Left ventricle myocardium inferior (tissue), 1 donor: Measurements from ENCODE around the gene KCNT1. TPM values are rescaled to one million over a fixed set of nuclear protein-coding genes. Genes with fewer than 3 reads are reported as not detected.

ENCODE experiments used
- DNase-seq: peaks from one replicate; pipeline ENCODE4 v3.0.0-alpha.2; 2020
- H3K27ac ChIP-seq: fragments of 200-600 bp; replicated peaks from 2 replicates; pipeline ENCODE4 v1.8.0; 2021
- H3K27me3 ChIP-seq: fragments of 200-600 bp; 2 replicates; pipeline ENCODE4 v1.8.0; 2021; ENCODE audit warnings: low read depth
- H3K36me3 ChIP-seq: fragments of 200-600 bp; 2 replicates; pipeline ENCODE4 v1.8.0; 2021
- H3K4me1 ChIP-seq: fragments of 200-600 bp; 2 replicates; pipeline ENCODE4 v1.8.0; 2021
- H3K4me3 ChIP-seq: fragments of 200-600 bp; 2 replicates; pipeline ENCODE4 v1.8.0; 2021; ENCODE audit warnings: mild to moderate bottlenecking, moderate library complexity
- H3K9me3 ChIP-seq: fragments of 200-600 bp; replicated peaks from 2 replicates; pipeline ENCODE4 v1.8.0; 2021
- intact Hi-C: fragments of 100-400 bp; cut with micrococcal nuclease; formaldehyde crosslinking; loops from one replicate; pipeline ENCODE4 v1.11.0; 2022
- total RNA-seq: library from RNA; stranded (reverse); fragmentation: NEBNext Ultra II Directional; extraction: Animal tissue kit (Norgen Biotek cat#: 25700); gene quantifications from one replicate; pipeline ENCODE4 v1.2.1, GENCODE V29; 2021
- TF ChIP-seq, protein P1 (sequence below): fragments of 200-600 bp; IDR thresholded peaks from 2 replicates; pipeline ENCODE4 v1.8.0; 2021; ENCODE audit warnings: antibody characterized with exemption, mild to moderate bottlenecking, borderline replicate concordance
- donor health status: DM: no; HTN: yes; CAD: no; lungs with severe emphysema.

KCNT1 gene
- total RNA-seq, 1 donor from 2014 or later, result 3.3 TPM

DNA sequence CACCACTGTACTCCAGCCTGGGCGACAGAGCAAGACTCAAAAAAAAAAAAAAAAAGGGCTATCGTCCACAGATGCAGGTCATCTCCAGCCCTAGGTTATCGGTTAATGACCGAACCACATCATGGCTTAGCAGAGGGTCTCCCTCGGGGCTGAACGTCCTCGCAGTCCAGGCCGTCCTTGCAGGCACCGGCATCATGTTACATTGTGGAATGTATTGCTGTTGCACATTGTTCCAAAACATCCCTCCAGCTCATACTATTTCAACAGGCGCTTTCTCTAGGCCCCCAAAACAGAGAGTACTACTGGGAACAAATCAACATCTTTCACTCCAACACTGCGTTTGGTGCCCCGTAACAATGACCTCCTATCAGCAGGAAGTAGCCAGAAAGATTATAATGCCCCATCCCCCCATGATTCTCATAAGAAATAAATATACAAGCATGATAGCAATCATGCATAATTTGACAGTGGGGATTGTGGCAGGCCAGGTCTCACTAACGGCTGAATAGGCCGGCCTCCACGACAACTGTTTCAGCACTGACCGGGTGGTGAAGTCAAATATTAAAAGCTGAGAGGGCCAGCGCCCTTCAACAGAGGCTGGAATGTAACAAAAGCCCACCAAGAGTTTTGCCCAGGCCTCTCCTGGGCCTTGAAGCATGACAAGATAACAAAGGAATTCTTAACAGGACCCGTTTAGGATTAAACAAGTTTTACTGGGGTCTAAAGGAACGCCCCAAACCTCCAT is 40.0 kb upstream of the KCNT1 start:
- H3K4me3 ChIP-seq, result no peak overlapping the region

DNA sequence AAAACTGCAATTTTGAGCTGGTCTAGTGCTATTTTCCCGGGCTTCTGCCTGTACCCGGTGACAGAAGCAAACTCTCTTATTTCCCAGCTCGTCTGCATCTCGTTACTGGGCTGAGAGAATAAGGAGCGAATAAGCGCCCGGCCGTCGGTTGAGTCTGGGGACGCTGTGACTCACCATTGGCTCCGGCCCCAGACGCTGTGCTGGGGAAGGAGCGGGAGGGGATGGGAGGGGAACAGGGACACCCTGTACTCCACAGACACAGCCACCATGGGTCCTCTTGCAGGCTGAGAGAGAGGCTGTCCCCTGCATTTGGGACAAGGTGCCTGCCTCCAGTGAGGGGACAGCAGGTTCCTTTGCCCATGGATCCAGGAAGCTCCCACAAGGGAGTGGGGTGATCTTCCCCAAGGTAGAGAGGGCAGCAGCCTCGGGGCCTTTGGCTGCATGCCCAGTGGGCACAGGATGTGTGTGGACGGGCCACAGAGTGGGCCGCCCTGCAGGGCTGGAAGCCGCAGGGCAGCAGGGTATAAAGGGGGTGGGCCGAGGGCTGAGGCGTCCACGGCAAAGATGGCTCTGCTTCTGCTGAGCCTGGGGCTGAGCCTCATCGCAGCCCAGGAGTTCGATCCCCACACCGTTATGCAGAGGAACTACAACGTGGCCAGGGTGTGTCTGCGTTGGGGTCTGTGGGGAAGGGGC is 39.1 kb upstream of the KCNT1 start, which contains the start of gene LCN9:
Gene LCN9, plus strand, starts transcription at position 552 of the 693 bp plus-strand sequence. Its CDS starts 13 bp downstream, at position 565.
- H3K27ac ChIP-seq, result no peak within 1 kb of the TSS
- H3K9me3 ChIP-seq, result no peaks in the 10 kb centered on the region
- no peak within 1 kb of the TSS for H3K4me3 ChIP-seq
- H3K27me3 ChIP-seq, result peaks cover 72% of the 10 kb centered on the region
- H3K36me3 ChIP-seq, result no peaks in the 10 kb centered on the region
- H3K4me1 ChIP-seq, result no peaks in the 10 kb centered on the region
- intact Hi-C loops, result no loop called here
- TF ChIP-seq, protein P1, sequence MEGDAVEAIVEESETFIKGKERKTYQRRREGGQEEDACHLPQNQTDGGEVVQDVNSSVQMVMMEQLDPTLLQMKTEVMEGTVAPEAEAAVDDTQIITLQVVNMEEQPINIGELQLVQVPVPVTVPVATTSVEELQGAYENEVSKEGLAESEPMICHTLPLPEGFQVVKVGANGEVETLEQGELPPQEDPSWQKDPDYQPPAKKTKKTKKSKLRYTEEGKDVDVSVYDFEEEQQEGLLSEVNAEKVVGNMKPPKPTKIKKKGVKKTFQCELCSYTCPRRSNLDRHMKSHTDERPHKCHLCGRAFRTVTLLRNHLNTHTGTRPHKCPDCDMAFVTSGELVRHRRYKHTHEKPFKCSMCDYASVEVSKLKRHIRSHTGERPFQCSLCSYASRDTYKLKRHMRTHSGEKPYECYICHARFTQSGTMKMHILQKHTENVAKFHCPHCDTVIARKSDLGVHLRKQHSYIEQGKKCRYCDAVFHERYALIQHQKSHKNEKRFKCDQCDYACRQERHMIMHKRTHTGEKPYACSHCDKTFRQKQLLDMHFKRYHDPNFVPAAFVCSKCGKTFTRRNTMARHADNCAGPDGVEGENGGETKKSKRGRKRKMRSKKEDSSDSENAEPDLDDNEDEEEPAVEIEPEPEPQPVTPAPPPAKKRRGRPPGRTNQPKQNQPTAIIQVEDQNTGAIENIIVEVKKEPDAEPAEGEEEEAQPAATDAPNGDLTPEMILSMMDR, result no peak
- no peak for DNase-seq

More for the DNA sequence above, 40.0 kb upstream of the KCNT1 start:
- Histone ChIP-seq H3K9me3 (no peaks in the 10 kb centered on the region), H3K4me1 (no peaks in the 10 kb centered on the region), H3K27me3 (peaks cover 72% of the 10 kb centered on the region), H3K27ac (no peak overlapping the region), H3K36me3 (no peaks in the 10 kb centered on the region)
- no peak for DNase-seq
- TF ChIP-seq, protein P1, result no peak
- intact Hi-C loops, result no loop called here

DNA sequence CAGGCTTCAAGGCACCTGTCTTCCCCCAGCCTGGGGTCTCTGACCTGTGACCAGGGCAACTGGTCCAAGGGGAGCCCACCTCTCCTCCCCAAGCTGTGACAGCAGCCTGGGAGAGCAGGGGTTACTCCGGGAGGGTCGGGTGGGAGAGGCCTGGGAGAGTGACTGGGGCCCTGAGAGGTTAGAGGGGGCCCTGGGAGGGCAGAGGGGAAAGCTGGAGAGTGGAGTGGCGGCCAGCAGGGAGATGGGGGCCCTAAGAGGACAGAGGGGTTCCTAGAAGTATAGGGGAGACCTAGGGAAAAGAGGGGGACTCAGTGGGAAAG is 38.6 kb upstream of the KCNT1 start:
- TF ChIP-seq, protein P1, result no peak
- Histone ChIP-seq H3K4me1 (no peaks in the 10 kb centered on the region), H3K36me3 (no peaks in the 10 kb centered on the region), H3K27me3 (peaks cover 69% of the 10 kb centered on the region), H3K9me3 (no peaks in the 10 kb centered on the region), H3K4me3 (no peak overlapping the region), H3K27ac (no peak overlapping the region)
- intact Hi-C loops, result no loop called here
- no peak for DNase-seq

DNA sequence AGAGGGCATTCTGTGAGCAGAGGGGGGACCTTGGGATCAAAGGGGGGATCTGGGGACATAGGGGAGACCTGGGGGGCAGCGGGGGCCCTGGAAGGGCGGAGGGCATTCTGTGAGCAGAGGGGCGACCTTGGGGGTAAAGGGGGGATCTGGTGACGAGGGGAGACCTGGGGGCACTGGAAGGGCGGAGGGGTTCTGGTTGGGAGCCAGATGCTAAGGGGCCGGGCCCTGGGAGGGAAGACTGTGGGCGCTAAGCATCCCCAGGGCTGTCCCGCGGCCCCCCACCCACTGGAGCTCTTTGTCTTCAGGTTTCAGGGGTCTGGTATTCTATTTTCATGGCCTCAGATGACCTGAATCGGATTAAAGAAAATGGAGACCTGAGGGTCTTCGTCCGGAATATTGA is 38.1 kb upstream of the KCNT1 start:
- no peak overlapping the region for H3K27ac ChIP-seq

DNA sequence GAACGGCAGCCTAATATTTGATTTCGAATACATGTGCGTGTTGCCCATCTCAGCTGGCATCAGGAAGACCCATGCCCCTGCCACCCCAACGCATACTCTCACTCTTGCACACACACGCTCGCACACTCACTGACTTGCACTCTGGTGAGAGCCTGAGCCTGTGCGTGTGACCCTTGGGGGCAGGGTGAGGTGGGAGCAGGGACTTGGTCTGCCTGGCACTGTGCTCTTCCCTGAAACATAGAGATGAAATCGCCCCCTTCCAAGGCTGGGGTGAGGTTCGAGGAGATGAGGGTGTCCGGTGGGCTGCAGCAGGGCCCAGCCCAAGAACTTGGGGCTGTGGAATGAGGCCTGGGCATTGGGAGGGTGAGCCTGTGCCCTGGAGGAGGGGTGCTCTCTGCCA is 37.7 kb upstream of the KCNT1 start:
- no peaks in the 10 kb centered on the region for H3K9me3 ChIP-seq
- intact Hi-C loops, result no loop called here
- TF ChIP-seq, protein P1, result no peak
- H3K27me3 ChIP-seq, result peaks cover 75% of the 10 kb centered on the region
- DNase-seq, result no peak
- H3K4me1 ChIP-seq, result no peaks in the 10 kb centered on the region
- no peak overlapping the region for H3K27ac ChIP-seq
- no peaks in the 10 kb centered on the region for H3K36me3 ChIP-seq
- no peak overlapping the region for H3K4me3 ChIP-seq

More for the DNA sequence above, 38.1 kb upstream of the KCNT1 start:
- peaks cover 71% of the 10 kb centered on the region for H3K27me3 ChIP-seq
- no peaks in the 10 kb centered on the region for H3K9me3 ChIP-seq
- no peaks in the 10 kb centered on the region for H3K36me3 ChIP-seq
- no peaks in the 10 kb centered on the region for H3K4me1 ChIP-seq
- intact Hi-C loops, result no loop called here
- DNase-seq, result no peak
- TF ChIP-seq, protein P1, result no peak
- no peak overlapping the region for H3K4me3 ChIP-seq
